ENCODE measurements around the gene PDCD1. TPM values are rescaled to one million over a fixed set of nuclear protein-coding genes. Genes with fewer than 3 reads are reported as not detected.

PDCD1 gene
- total and polyA plus RNA-seq, 2 of the 13 experiments (the other 11 are each of a cell fraction or from before 2014, with no cell fraction given), result 0.04 TPM; not detected in 1

GRCh38 chr2:241859017-241859435 is 332 bp upstream of the PDCD1 start (continued):
- 0 out of 2 replicates have a peak, but pooled peaks have one; percentile 32 for TF ChIP-seq THAP9 (CRISPR knock-in tag; IDR thresholded peaks at IDR 0.05; ENCODE audit: borderline replicate concordance)
- no peak for TF ChIP-seq ZMYM2 (CRISPR knock-in tag; IDR thresholded peaks at IDR 0.05)
- no peak for TF ChIP-seq HIVEP1 (CRISPR knock-in tag; IDR thresholded peaks at IDR 0.05)
- no peak for TF ChIP-seq DZIP1 (CRISPR knock-in tag; IDR thresholded peaks at IDR 0.05)

GRCh38 chr2:241857572-241858121 is 1.0 kb downstream of the PDCD1 start:
- no peak overlapping the region for H3K27ac ChIP-seq (ENCODE audit: extremely low read length, insufficient read depth, low read length)
- WGBS (ENCODE audit: low lambda C conversion rate), result 18% methylated on average over 15 of the region's 18 CpGs
- H3K36me3 ChIP-seq (replicated peaks in 1 of 2; ENCODE audit: control insufficient read depth in 1 of 2, insufficient read depth in 2 of 2, low read length in 2 of 2), result no peaks in the 10 kb centered on the region
- FAIRE-seq (no peak), DNase-seq (ENCODE audit: low spot score) (no peak), ATAC-seq (peak; percentile 5)
- TF ChIP-seq PCBP2 (optimal IDR thresholded peaks at IDR 0.05; ENCODE audit: low read depth, low read length, poor library complexity, severe bottlenecking), result no peak
- TF ChIP-seq AHR (CRISPR knock-in tag; IDR thresholded peaks at IDR 0.05), result no peak
- TF ChIP-seq ZNF331 (CRISPR knock-in tag; IDR thresholded peaks at IDR 0.05), result no peak
- TF ChIP-seq HNRNPL (IDR thresholded peaks at IDR 0.05; ENCODE audit: low read depth, low read length), result 0 out of 2 replicates have a peak, but pooled peaks have one; percentile 34
- H3K9me3 ChIP-seq (ENCODE audit: low read length), result no peaks in the 10 kb centered on the region
- H3K4me2 ChIP-seq (ENCODE audit: low read depth, low read length), result no peak overlapping the region
- H3K4me3 ChIP-seq (replicated peaks in 1 of 3; ENCODE audit: insufficient read depth in 1 of 3, low read depth in 2 of 3, low read length in 3 of 3), result no peak overlapping the region
- in situ Hi-C loops (cut with HindIII; ENCODE audit: extremely low pct_ligation_motif_present, low pct_unique_long_range_greater_than_20kb), result no loop called here
- intact Hi-C loops (cut with micrococcal nuclease; ENCODE audit: unreplicated experiment), result no loop called here
- H2AFZ ChIP-seq (ENCODE audit: low read length), result no peak overlapping the region
- BruUV-seq (replicated peaks), result no TSS peak
- H4K20me1 ChIP-seq (ENCODE audit: insufficient read depth, low read length), result no peaks in the 10 kb centered on the region
- ChIA-PET CTCF (ENCODE audit: low intra/inter-chr PET ratio, low total read pairs) (no interaction called here), POLR2A (no interaction called here)
- H3K79me2 ChIP-seq (ENCODE audit: insufficient read depth, low read length), result no peaks in the 10 kb centered on the region
- H3K4me1 ChIP-seq (ENCODE audit: insufficient read depth, low read length), result peaks cover 14% of the 10 kb centered on the region
- H3K27me3 ChIP-seq (ENCODE audit: control insufficient read depth in 1 of 2, insufficient read depth in 2 of 2, low read length in 2 of 2), result peaks cover 23 to 87% of the 10 kb centered on the region in 2 experiments
- no peak overlapping the region for H3K9ac ChIP-seq (ENCODE audit: insufficient read depth, low read depth, low read length)
